Effector memory CD4-positive, alpha-beta T cell (primary cell): ENCODE results near the gene FNIP1.

Source experiments
- DNase-seq, 3 donors: peaks; one replicate each; pipeline ENCODE4 v3.0.0-alpha.2; 2020
- H3K27ac ChIP-seq: 2 replicates; pipeline ENCODE4 v1.7.0; 2013; ENCODE audit warnings: mild to moderate bottlenecking, low read length, moderate library complexity; ENCODE audit not compliant: insufficient read depth, poor library complexity, severe bottlenecking
- H3K27me3 ChIP-seq: replicated peaks from 2 replicates; pipeline ENCODE4 v1.7.0; 2013; ENCODE audit warnings: mild to moderate bottlenecking, low read length; ENCODE audit not compliant: insufficient read depth, control insufficient read depth, poor library complexity, severe bottlenecking
- H3K36me3 ChIP-seq: 2 replicates; pipeline ENCODE4 v1.7.0; 2013; ENCODE audit warnings: mild to moderate bottlenecking, low read length, moderate library complexity; ENCODE audit not compliant: control insufficient read depth, insufficient read depth
- H3K4me1 ChIP-seq: 2 replicates; pipeline ENCODE4 v1.7.0; 2013; ENCODE audit warnings: low read length, mild to moderate bottlenecking; ENCODE audit not compliant: control insufficient read depth, insufficient read depth, poor library complexity, severe bottlenecking
- H3K4me3 ChIP-seq: 2 replicates; pipeline ENCODE4 v1.7.0; 2013; ENCODE audit warnings: low read length, low read depth, mild to moderate bottlenecking; ENCODE audit not compliant: insufficient read depth, poor library complexity, severe bottlenecking
- H3K9me3 ChIP-seq: 2 replicates; pipeline ENCODE4 v1.7.0; 2013; ENCODE audit warnings: mild to moderate bottlenecking, low read length, moderate library complexity; ENCODE audit not compliant: control insufficient read depth

The FNIP1 gene

DNA sequence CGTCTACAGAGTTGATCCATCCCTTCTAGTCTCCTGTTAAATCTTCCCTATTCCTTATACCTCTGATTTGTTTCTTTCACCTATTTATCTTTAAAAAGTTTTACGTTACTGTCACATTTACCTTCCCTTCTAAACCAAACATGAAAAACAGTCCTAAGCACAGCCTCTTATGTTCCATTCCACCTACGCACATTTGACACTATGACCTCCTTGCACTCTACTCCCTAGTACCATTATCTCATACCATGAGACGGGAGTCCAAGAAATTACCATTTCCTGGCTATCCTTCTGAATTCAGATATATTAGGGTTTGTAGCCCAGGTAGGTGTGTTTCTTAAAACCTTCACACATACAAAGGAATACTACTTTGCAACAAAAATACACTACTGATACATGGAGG is 25.1 kb downstream of the FNIP1 start:
- no peaks in the 10 kb centered on the region for H3K9me3 ChIP-seq
- no peaks in the 10 kb centered on the region for H3K36me3 ChIP-seq
- H3K4me3 ChIP-seq, result no peak overlapping the region
- H3K27ac ChIP-seq, result no peak overlapping the region
- DNase-seq, result no peak
- H3K27me3 ChIP-seq, result no peaks in the 10 kb centered on the region
- H3K4me1 ChIP-seq, result no peaks in the 10 kb centered on the region

GRCh38 chr5:131769961-131770360 is 26.9 kb downstream of the FNIP1 start:
- Histone ChIP-seq H3K9me3 (no peaks in the 10 kb centered on the region), H3K27me3 (no peaks in the 10 kb centered on the region), H3K27ac (no peak overlapping the region), H3K4me3 (no peak overlapping the region), H3K4me1 (no peaks in the 10 kb centered on the region), H3K36me3 (no peaks in the 10 kb centered on the region)
- no peak for DNase-seq

DNA sequence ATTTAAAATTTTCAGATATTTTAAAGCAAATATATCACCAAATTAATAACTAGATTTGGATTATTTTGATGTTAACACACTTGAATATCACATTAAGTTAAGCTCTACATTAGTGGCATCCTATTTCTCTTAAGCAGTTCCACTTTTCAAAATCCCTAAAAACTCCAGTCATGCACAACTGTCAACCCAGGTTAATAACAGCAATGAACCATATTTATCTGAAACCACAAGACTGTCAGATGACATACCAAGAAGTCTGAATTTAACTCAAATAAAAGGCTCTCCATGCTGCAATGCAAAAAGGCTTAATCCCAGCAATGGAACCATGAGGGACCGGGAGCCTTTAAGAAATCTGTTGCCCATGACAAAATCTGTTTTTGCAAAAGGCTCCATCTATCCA is 27.5 kb downstream of the FNIP1 start:
- Histone ChIP-seq H3K27ac (no peak overlapping the region), H3K4me1 (no peaks in the 10 kb centered on the region), H3K9me3 (no peaks in the 10 kb centered on the region), H3K4me3 (no peak overlapping the region), H3K27me3 (no peaks in the 10 kb centered on the region), H3K36me3 (no peaks in the 10 kb centered on the region)
- no peak for DNase-seq

DNA sequence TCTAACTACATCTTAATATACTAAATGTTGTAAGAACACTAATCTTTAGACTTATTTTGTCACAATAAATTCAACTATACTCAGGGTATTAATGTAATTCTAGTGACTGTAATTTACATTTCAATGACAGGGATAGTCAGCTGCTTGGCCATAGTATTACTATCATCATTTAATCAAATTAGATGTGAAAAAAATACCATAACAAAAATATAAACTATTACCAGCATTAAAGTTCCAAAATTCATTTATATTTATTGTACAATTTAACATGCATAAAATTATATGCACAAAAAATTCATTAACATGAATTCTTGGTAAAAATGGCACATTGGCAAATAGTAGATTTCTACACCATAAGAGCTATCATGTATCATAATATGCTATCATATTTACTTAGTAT is 28.9 kb downstream of the FNIP1 start:
- no peak for DNase-seq
- no peak overlapping the region for H3K27ac ChIP-seq
- H3K4me1 ChIP-seq, result no peaks in the 10 kb centered on the region
- H3K27me3 ChIP-seq, result no peaks in the 10 kb centered on the region
- H3K36me3 ChIP-seq, result no peaks in the 10 kb centered on the region
- H3K4me3 ChIP-seq, result no peak overlapping the region
- H3K9me3 ChIP-seq, result no peaks in the 10 kb centered on the region

DNA sequence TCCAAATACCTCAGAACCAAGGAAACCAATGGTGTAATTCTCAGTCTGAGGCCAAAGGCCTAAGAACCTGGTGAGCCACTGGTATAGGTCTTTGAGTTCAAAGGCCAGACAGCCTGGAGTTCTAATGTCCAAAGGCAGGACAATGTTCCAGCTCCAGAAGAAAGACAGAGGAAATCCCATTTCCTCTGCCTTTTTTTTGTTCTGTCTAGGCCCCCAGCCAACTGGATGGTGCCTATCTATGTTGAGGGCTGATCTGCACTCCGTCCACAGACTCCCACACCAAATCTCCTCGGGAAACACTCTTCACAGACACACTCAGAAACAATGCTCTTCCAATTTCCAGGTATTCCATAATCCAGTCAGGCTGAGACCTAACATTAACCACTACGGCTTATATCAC is 30.1 kb downstream of the FNIP1 start:
- Histone ChIP-seq H3K9me3 (no peaks in the 10 kb centered on the region), H3K36me3 (no peaks in the 10 kb centered on the region), H3K27me3 (no peaks in the 10 kb centered on the region), H3K27ac (no peak overlapping the region), H3K4me3 (no peak overlapping the region), H3K4me1 (no peaks in the 10 kb centered on the region)
- no peak for DNase-seq

DNA sequence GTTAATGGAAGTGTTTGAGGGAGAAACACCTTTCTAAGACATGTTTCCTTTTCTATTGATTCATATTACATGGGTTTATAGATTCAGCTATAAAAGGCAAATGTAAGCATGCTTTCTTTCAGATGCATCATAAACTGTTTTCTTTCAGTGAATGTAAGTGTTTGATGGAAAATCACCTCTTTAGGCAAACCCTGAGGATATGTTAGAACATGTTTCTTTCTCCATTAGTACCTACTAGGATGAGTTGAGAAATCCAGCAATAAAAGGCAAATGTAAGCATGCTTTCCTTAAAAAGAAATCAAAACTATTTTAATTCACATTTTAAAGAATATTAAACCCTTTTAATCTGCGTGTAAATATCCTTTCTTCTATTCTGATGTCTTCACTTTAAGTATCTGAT is 31.6 kb downstream of the FNIP1 start:
- Histone ChIP-seq H3K27ac (no peak overlapping the region), H3K36me3 (no peaks in the 10 kb centered on the region), H3K27me3 (no peaks in the 10 kb centered on the region), H3K4me1 (no peaks in the 10 kb centered on the region), H3K4me3 (no peak overlapping the region), H3K9me3 (no peaks in the 10 kb centered on the region)
- no peak for DNase-seq

GRCh38 chr5:131763968-131764367 is 32.8 kb downstream of the FNIP1 start:
- Histone ChIP-seq H3K4me1 (no peaks in the 10 kb centered on the region), H3K4me3 (no peak overlapping the region), H3K27me3 (no peaks in the 10 kb centered on the region), H3K36me3 (no peaks in the 10 kb centered on the region), H3K9me3 (no peaks in the 10 kb centered on the region), H3K27ac (no peak overlapping the region)
- DNase-seq, result no peak

DNA sequence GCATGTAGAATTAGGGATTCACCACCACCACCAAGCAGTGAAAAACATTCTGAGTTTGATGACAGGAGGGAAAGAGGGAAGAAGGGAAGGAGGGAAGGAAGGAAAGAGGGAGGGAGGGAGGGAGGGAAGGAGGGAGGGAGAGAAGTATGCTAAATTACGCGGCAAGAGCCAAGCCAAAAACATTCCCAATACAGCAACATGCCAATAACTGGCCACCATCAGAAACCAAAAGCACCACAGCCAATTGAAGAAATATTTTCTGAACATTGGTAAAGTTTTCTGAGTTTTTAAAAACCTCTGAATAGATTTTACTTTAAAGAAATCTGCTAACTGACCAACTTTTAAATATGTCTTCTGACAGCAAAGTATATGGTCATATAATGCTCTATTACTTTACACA is 36.0 kb downstream of the FNIP1 start:
- Histone ChIP-seq H3K4me3 (no peak overlapping the region), H3K9me3 (no peaks in the 10 kb centered on the region), H3K27me3 (no peaks in the 10 kb centered on the region), H3K27ac (no peak overlapping the region), H3K36me3 (no peaks in the 10 kb centered on the region), H3K4me1 (peaks cover 8% of the 10 kb centered on the region)
- DNase-seq, result no peak

GRCh38 chr5:131759704-131760103 is 37.1 kb downstream of the FNIP1 start:
- peaks cover 8% of the 10 kb centered on the region for H3K4me1 ChIP-seq
- DNase-seq, result no peak
- H3K4me3 ChIP-seq, result no peak overlapping the region
- no peak overlapping the region for H3K27ac ChIP-seq
- no peaks in the 10 kb centered on the region for H3K27me3 ChIP-seq
- no peaks in the 10 kb centered on the region for H3K9me3 ChIP-seq
- no peaks in the 10 kb centered on the region for H3K36me3 ChIP-seq

- no peaks in the 10 kb centered on the region for H3K36me3 ChIP-seq
- no peak overlapping the region for H3K4me3 ChIP-seq
- no peaks in the 10 kb centered on the region for H3K27me3 ChIP-seq
- no peak for DNase-seq
- peaks cover 8% of the 10 kb centered on the region for H3K4me1 ChIP-seq
- H3K27ac ChIP-seq, result no peak overlapping the region
- no peaks in the 10 kb centered on the region for H3K9me3 ChIP-seq
These were observed 38.3 kb downstream of the FNIP1 start for GRCh38 chr5:131758520-131758900.
